K562 (cell line): ENCODE data around the gene HS3ST2. TPM values are rescaled to one million over a fixed set of nuclear protein-coding genes. Genes with fewer than 3 reads are reported as not detected.

Experiments
- CTCF ChIP-seq, 3 experiments: IDR thresholded peaks in 2 of 3; conservative IDR thresholded peaks in 1 of 3; 2 replicates each; pipeline ENCODE4 v1.5.1; 2011 to 2012; ENCODE audit warnings: low read length in 3 of 3, mild to moderate bottlenecking in 3 of 3, control low read depth in 2 of 3, improper control_type of control experiment in 1 of 3, inconsistent platforms in 1 of 3, low read depth in 1 of 3, mixed read lengths in 1 of 3, moderate library complexity in 1 of 3; ENCODE audit not compliant: insufficient read depth in 2 of 3
- ELF1 ChIP-seq: fragments of 200-800 bp; sonication (Bioruptor generic); IDR thresholded peaks from 2 replicates; pipeline ENCODE4 v1.6.1; 2016; ENCODE audit warnings: missing genetic modification characterization, missing compliant biosample characterization
- HCFC1 ChIP-seq: IDR thresholded peaks from 2 replicates; pipeline ENCODE4 v1.6.1; 2012; ENCODE audit warnings: low read depth, low read length, improper control_type of control experiment
- KAT8 ChIP-seq: fragments of 450-650 bp; IDR thresholded peaks from 2 replicates; pipeline ENCODE4 v1.6.1; 2016; ENCODE audit warnings: low read depth, mild to moderate bottlenecking
- KLF16 ChIP-seq: IDR thresholded peaks from 2 replicates; pipeline ENCODE4 v1.6.1; 2016; ENCODE audit warnings: antibody characterized with exemption
- REST ChIP-seq, 2 experiments: fragments of 450-650 bp; formaldehyde crosslinking in 1 of 2; IDR thresholded peaks; 2 replicates each; pipeline versions ENCODE4 v1.4.0 to v1.6.1; 2014 to 2020; ENCODE audit warnings: mild to moderate bottlenecking in 2 of 2, borderline replicate concordance in 1 of 2, low read depth in 1 of 2
- ZBTB11 ChIP-seq, 3 experiments: fragments of 200-800 bp in 1 of 3; fragments of 250-450 bp in 1 of 3; fragments of 450-650 bp in 1 of 3; sonication (Bioruptor Pico) in 1 of 3; sonication (Bioruptor generic) in 1 of 3; formaldehyde crosslinking in 1 of 3; IDR thresholded peaks; 2 replicates each; pipeline versions ENCODE4 v1.6.1 to v1.8.0; 2016 to 2022; ENCODE audit warnings: mild to moderate bottlenecking in 2 of 3, missing genetic modification characterization in 2 of 3, missing compliant biosample characterization in 1 of 3, moderate library complexity in 1 of 3
- polyA plus RNA-seq, 8 experiments: library from polyadenylated mRNA; depleted of rRNA in 4 of 8; stranded (reverse) in 5 of 8; unstranded in 3 of 8; fragments of >200 nt; fragmentation: Nextera tagmentation in 2 of 8; fragmentation: Illumina TruSeq in 1 of 8; extraction: Ambion mirVana in 2 of 8; extraction: Trizol in 1 of 8; gene quantifications; 2 replicates each; pipeline versions ENCODE4 v1.2.1 to v1.2.3, GENCODE V29; 2011 to 2014; ENCODE audit warnings: inconsistent platforms in 1 of 8, missing spikeins in 1 of 8
- total RNA-seq, 7 experiments: library from RNA; depleted of rRNA in 6 of 7; stranded (reverse); fragments of >200 nt in 6 of 7; fragmentation: Illumina TruSeq in 2 of 7; extraction: Trizol in 2 of 7; gene quantifications; 2 replicates each; pipeline versions ENCODE4 v1.2.1 to v1.2.3, GENCODE V29; 2011 to 2021; ENCODE audit warnings: low replicate concordance in 1 of 7

Gene HS3ST2
- total and polyA plus RNA-seq, 9 of the 15 experiments (the other 6 are each of a cell fraction or from before 2014, with no cell fraction given), result not detected

GRCh38 chr16:22898874-22899348 lies 84.9 kb downstream of the HS3ST2 start (continued):
- TF ChIP-seq REST (IDR thresholded peaks at IDR 0.05; ENCODE audit: borderline replicate concordance) (peak; percentile 53; the same call in 1 of the 2 replicates), REST (CRISPR knock-in tag; IDR thresholded peaks at IDR 0.05; ENCODE audit: low read depth) (no peak), HCFC1 (no peak), ELF1 (no peak), CTCF (IDR thresholded peaks at IDR 0.05 in 2 of 3, conservative IDR thresholded peaks at IDR 0.05 in 1 of 3; ENCODE audit: insufficient read depth in 2 of 3, low read depth in 1 of 3, low read length in 3 of 3) (peak; percentile 65 to 67 (median 67); a peak in 5 of 6 replicates), KLF16 (0 out of 2 replicates have a peak, but pooled peaks have one; percentile 13), KAT8 (no peak), ZBTB11 (CRISPR knock-in tag; IDR thresholded peaks at IDR 0.05) (no peak)
